NCI-H128 (cell line): ENCODE data around the gene SLC9C1.
A peak's percentile ranks its signal among the peaks of the same experiment; 100 is the strongest.

ENCODE experiments used
- DNase-seq: peaks from one replicate; lab custom pipeline; 2025; ENCODE audit not compliant: unreplicated experiment; lab: John Stamatoyannopoulos, UW

SLC9C1 gene

GRCh38 chr3:112293368-112294321 lies at the start of gene SLC9C1:
SLC9C1 (minus strand) TSS chr3:112294216; CDS start chr3:112286791, 7,425 bp downstream.
- peak; percentile 18 for DNase-seq

GRCh38 chr3:112341386-112341785 lies 47.4 kb upstream of the SLC9C1 start:
- DNase-seq: no peak

GRCh38 chr3:112339609-112340008 lies 45.6 kb upstream of the SLC9C1 start:
- no peak for DNase-seq

- no peak for DNase-seq
Observed at GRCh38 chr3:112339134-112339533, 45.1 kb upstream of the SLC9C1 start.

GRCh38 chr3:112338727-112339056 lies 44.7 kb upstream of the SLC9C1 start:
- DNase-seq: no peak

GRCh38 chr3:112338021-112338726 lies 44.2 kb upstream of the SLC9C1 start:
- DNase-seq: no peak

- DNase-seq: no peak
Observed at GRCh38 chr3:112335434-112335781, 41.4 kb upstream of the SLC9C1 start.

- no peak for DNase-seq
Observed at GRCh38 chr3:112334691-112335433, 40.8 kb upstream of the SLC9C1 start.

GRCh38 chr3:112333381-112334317 lies 39.6 kb upstream of the SLC9C1 start:
- DNase-seq: peak; percentile 42

- DNase-seq: peak; percentile 65
Observed at GRCh38 chr3:112333002-112333380, 39.0 kb upstream of the SLC9C1 start, which contains the start of gene CD200. CD200 (plus strand) TSS chr3:112333156; CDS start chr3:112333213, 57 bp downstream.

- DNase-seq: no peak
Observed at GRCh38 chr3:112331851-112332250, 37.8 kb upstream of the SLC9C1 start.

GRCh38 chr3:112327371-112327951 lies 33.4 kb upstream of the SLC9C1 start:
- peak; percentile 53 for DNase-seq

- no peak for DNase-seq
Observed at GRCh38 chr3:112321867-112322652, 28.0 kb upstream of the SLC9C1 start.

- no peak for DNase-seq
Observed at GRCh38 chr3:112320691-112321090, 26.7 kb upstream of the SLC9C1 start.

GRCh38 chr3:112319516-112320276 lies 25.7 kb upstream of the SLC9C1 start:
- no peak for DNase-seq

- DNase-seq: no peak
Observed at GRCh38 chr3:112315791-112316190, 21.8 kb upstream of the SLC9C1 start.

- DNase-seq: no peak
Observed at GRCh38 chr3:112314649-112315048, 20.6 kb upstream of the SLC9C1 start.

- peak; percentile 26 for DNase-seq
Observed at GRCh38 chr3:112308151-112308911, 14.3 kb upstream of the SLC9C1 start.
